GM12878 (cell line): ENCODE results near the gene TMEM45A. TPM values are rescaled to one million over a fixed set of nuclear protein-coding genes. Genes with fewer than 3 reads are reported as not detected.

Experiments
- ATAC-seq: fragments of 200-7000 bp; cut with Tn5 transposase; 3 replicates; pipeline ENCODE4 v1.9.1; 2020; ENCODE audit warnings: mild to moderate bottlenecking, moderate library complexity
- BruUV-seq: library from RNA; stranded (reverse); fragments of 400-500 nt; replicated peaks from 2 replicates; lab custom pipeline; 2021; lab: Mats Ljungman, UMichigan
- CTCF ChIA-PET: fragments of 300-600 bp; sonication (Branson Sonifier 250); formaldehyde crosslinking; extraction: SDS; loops from one replicate; lab custom pipeline; 2021; ENCODE audit warnings: inconsistent platforms; lab: Yijun Ruan, JAX
- POLR2A ChIA-PET: fragments of 350-600 bp; formaldehyde crosslinking; extraction: SDS; loops from one replicate; lab custom pipeline; 2021; ENCODE audit warnings: inconsistent platforms; lab: Charles Lee
- RAD21 ChIA-PET: fragments of 300-600 bp; sonication (Branson Sonifier 250); formaldehyde crosslinking; loops from one replicate; lab custom pipeline; 2023; ENCODE audit warnings: antibody characterized with exemption; ENCODE audit not compliant: unreplicated experiment; lab: Charles Lee
- SMC1A ChIA-PET: fragments of 300-600 bp; sonication (Branson Sonifier 250); formaldehyde crosslinking; loops from one replicate; lab custom pipeline; 2023; ENCODE audit not compliant: unreplicated experiment, uncharacterized antibody; lab: Charles Lee
- DNase-seq: peaks from one replicate; pipeline ENCODE4 v3.0.0-alpha.2; 2011; ENCODE audit warnings: low read depth, low spot score
- FAIRE-seq: peaks from 3 replicates; lab custom pipeline; 2011; peaks lifted over from hg19 to GRCh38; lab: Jason Lieb, UNC
- H2AFZ ChIP-seq: 2 replicates; pipeline ENCODE4 v1.6.0; 2011; ENCODE audit warnings: low read depth, low read length, control low read depth; ENCODE audit not compliant: control insufficient read depth
- H3K27ac ChIP-seq: 2 replicates; pipeline ENCODE4 v1.5.1; 2011; ENCODE audit warnings: control low read depth; ENCODE audit not compliant: control insufficient read depth, insufficient read depth
- H3K27me3 ChIP-seq, 2 experiments: replicated peaks in 1 of 2; 2 replicates each; pipeline versions ENCODE4 v1.6.0 to v1.6.1; 2011; ENCODE audit warnings: low read length in 1 of 2; ENCODE audit not compliant: control insufficient read depth in 2 of 2, insufficient read depth in 2 of 2
- H3K36me3 ChIP-seq, 2 experiments: 2 replicates each; pipeline ENCODE4 v1.5.1; 2011; ENCODE audit warnings: low read length in 1 of 2; ENCODE audit not compliant: control insufficient read depth in 2 of 2, insufficient read depth in 2 of 2
- H3K4me1 ChIP-seq: 2 replicates; pipeline ENCODE4 v1.6.1; 2011; ENCODE audit warnings: mild to moderate bottlenecking, low read length, moderate library complexity, mixed read lengths; ENCODE audit not compliant: control insufficient read depth, insufficient read depth
- H3K4me2 ChIP-seq: 2 replicates; pipeline ENCODE4 v1.6.0; 2011; ENCODE audit warnings: control low read depth; ENCODE audit not compliant: control insufficient read depth, insufficient read depth
- H3K4me3 ChIP-seq: fragments of 200-600 bp; sonication (generic); 2 replicates; pipeline ENCODE4 v1.5.1; 2016
- H3K79me2 ChIP-seq: 2 replicates; pipeline ENCODE4 v1.6.0; 2011; ENCODE audit warnings: low read length; ENCODE audit not compliant: control insufficient read depth, insufficient read depth
- H3K9ac ChIP-seq: 2 replicates; pipeline ENCODE4 v1.8.0; 2011; ENCODE audit warnings: low read length, control low read depth, mixed read lengths; ENCODE audit not compliant: control insufficient read depth, insufficient read depth
- H3K9me3 ChIP-seq: replicated peaks from 3 replicates; pipeline ENCODE4 v1.5.1; 2011; ENCODE audit warnings: mild to moderate bottlenecking, low read length; ENCODE audit not compliant: control insufficient read depth, insufficient read depth
- H4K20me1 ChIP-seq: 2 replicates; pipeline ENCODE4 v1.6.0; 2011; ENCODE audit not compliant: control insufficient read depth, insufficient read depth
- ATF2 ChIP-seq: IDR thresholded peaks from 2 replicates; pipeline ENCODE4 v1.6.1; 2012; ENCODE audit warnings: low read length, inconsistent platforms
- DPF2 ChIP-seq: fragments of 450-650 bp; IDR thresholded peaks from 2 replicates; pipeline ENCODE4 v1.6.1; 2017; ENCODE audit warnings: mild to moderate bottlenecking
- ELK1 ChIP-seq: IDR thresholded peaks from 2 replicates; pipeline ENCODE4 v1.6.1; 2012; ENCODE audit warnings: low read depth, low read length, improper control_type of control experiment
- IKZF2 ChIP-seq, 2 experiments: fragments of 450-650 bp; IDR thresholded peaks; 2 replicates each; pipeline ENCODE4 v1.6.1; 2017; ENCODE audit warnings: mild to moderate bottlenecking in 2 of 2, moderate library complexity in 2 of 2
- JUND ChIP-seq: IDR thresholded peaks from 2 replicates; pipeline ENCODE4 v1.6.1; 2012; ENCODE audit warnings: low read depth, mild to moderate bottlenecking, low read length, improper control_type of control experiment, moderate library complexity
- MLLT1 ChIP-seq: fragments of 450-650 bp; IDR thresholded peaks from 2 replicates; pipeline ENCODE4 v1.6.1; 2016; ENCODE audit warnings: mild to moderate bottlenecking
- MYC ChIP-seq: IDR thresholded peaks from 2 replicates; pipeline ENCODE4 v1.6.1; 2011; ENCODE audit warnings: mild to moderate bottlenecking, low read length, moderate library complexity, inconsistent platforms; ENCODE audit not compliant: insufficient read depth, insufficient replicate concordance, insufficient read length, severe bottlenecking
- PAX8 ChIP-seq: fragments of 450-650 bp; IDR thresholded peaks from 2 replicates; pipeline ENCODE4 v1.6.1; 2017; ENCODE audit warnings: mild to moderate bottlenecking, moderate library complexity
- PML ChIP-seq: IDR thresholded peaks from 2 replicates; pipeline ENCODE4 v1.6.1; 2012; ENCODE audit warnings: low read length, inconsistent platforms
- POLR2AphosphoS5 ChIP-seq: IDR thresholded peaks from 2 replicates; pipeline ENCODE4 v1.6.1; 2011; ENCODE audit warnings: mild to moderate bottlenecking, low read length, inconsistent platforms
- SMAD1 ChIP-seq: fragments of 450-650 bp; IDR thresholded peaks from 2 replicates; pipeline ENCODE4 v1.6.1; 2018; ENCODE audit warnings: mild to moderate bottlenecking, low read depth; ENCODE audit not compliant: partially characterized antibody
- SMC3 ChIP-seq: IDR thresholded peaks from 2 replicates; pipeline ENCODE4 v1.6.1; 2011; ENCODE audit warnings: low read length, improper control_type of control experiment, borderline replicate concordance
- SP1 ChIP-seq: IDR thresholded peaks from one replicate; pipeline ENCODE4 v1.6.1; 2011; ENCODE audit warnings: low read depth, low read length
- SREBF1 ChIP-seq: IDR thresholded peaks from 2 replicates; pipeline ENCODE4 v1.6.1; 2012; ENCODE audit warnings: mild to moderate bottlenecking, low read length
- STAT3 ChIP-seq: IDR thresholded peaks from 2 replicates; pipeline ENCODE4 v1.6.1; 2011; ENCODE audit warnings: low read depth, low read length, improper control_type of control experiment
- TBL1XR1 ChIP-seq: IDR thresholded peaks from 2 replicates; pipeline ENCODE4 v1.6.1; 2012; ENCODE audit warnings: low read depth, low read length, improper control_type of control experiment
- TCF12 ChIP-seq: IDR thresholded peaks from 2 replicates; pipeline ENCODE4 v1.6.1; 2011; ENCODE audit warnings: low read depth, mild to moderate bottlenecking, low read length
- YBX1 ChIP-seq: fragments of 450-650 bp; IDR thresholded peaks from 2 replicates; pipeline ENCODE4 v1.6.1; 2016; ENCODE audit warnings: antibody characterized with exemption
- WGBS: methylation state at CpG from one replicate; pipeline ENCODE4 v1.1.6; 2016; ENCODE audit warnings: low lambda C conversion rate; ENCODE audit not compliant: insufficient replicate concordance, insufficient coverage; ENCODE audit errors: missing lambda C conversion rate; 5-methylcytosine and 5-hydroxymethylcytosine counted together
- in situ Hi-C: fragments of 300-500 bp; cut with MboI; formaldehyde crosslinking; loops from 9 replicates; pipeline ENCODE4 v1.14.3; 2018; ENCODE audit warnings: mixed read lengths
- intact Hi-C: fragments of 100-400 bp; cut with micrococcal nuclease; formaldehyde crosslinking; loops from one replicate; pipeline ENCODE4 v1.14.2; 2022; ENCODE audit not compliant: unreplicated experiment
- polyA plus RNA-seq, 11 experiments: library from polyadenylated mRNA; depleted of rRNA in 4 of 11; unstranded in 6 of 11; stranded (reverse) in 5 of 11; fragments of >200 nt; fragmentation: Nextera tagmentation in 4 of 11; fragmentation: Illumina TruSeq in 1 of 11; extraction: Ambion mirVana in 4 of 11; extraction: Trizol in 1 of 11; gene quantifications; 1 replicate in 1 of 11; 2 replicates in 10 of 11; pipeline versions ENCODE4 v1.2.1 to v1.2.3, GENCODE V29; 2011 to 2016; ENCODE audit warnings: inconsistent platforms in 2 of 11, missing spikeins in 2 of 11, low read depth in 1 of 11
- total RNA-seq, 4 experiments: library from RNA; depleted of rRNA in 3 of 4; stranded (reverse); fragments of >200 nt in 3 of 4; fragmentation: Illumina TruSeq in 1 of 4; extraction: Trizol in 1 of 4; gene quantifications; 2 replicates each; pipeline versions ENCODE4 v1.2.1 to v1.2.3, GENCODE V29; 2013 to 2021

The TMEM45A gene
- total and polyA plus RNA-seq, 10 of the 15 experiments (the other 5 are each of a cell fraction or from before 2014, with no cell fraction given): 0.34 to 5.3 (median 0.83) TPM

GRCh38 chr3:100574536-100574935 is 82.1 kb downstream of the TMEM45A start (continued):
- TF ChIP-seq MLLT1 (no peak), TBL1XR1 (no peak), JUND (no peak), YBX1 (no peak), ATF2 (no peak)

GRCh38 chr3:100575704-100576103 is 83.3 kb downstream of the TMEM45A start:
- 65% methylated on average over 6 of the region's 6 CpGs for WGBS
- in situ Hi-C loops (no loop called here), intact Hi-C loops (no loop called here)
- FAIRE-seq (no peak), DNase-seq (no peak), ATAC-seq (no peak)
- Histone ChIP-seq H4K20me1 (no peaks in the 10 kb centered on the region), H3K79me2 (no peaks in the 10 kb centered on the region), H3K27ac (no peak overlapping the region), H3K4me1 (no peaks in the 10 kb centered on the region), H2AFZ (no peak overlapping the region), H3K36me3 (no peaks in the 10 kb centered on the region), H3K9me3 (no peaks in the 10 kb centered on the region), H3K27me3 (no peaks in the 10 kb centered on the region), H3K4me3 (no peak overlapping the region), H3K4me2 (no peak overlapping the region), H3K9ac (no peak overlapping the region)
- SMC1A ChIA-PET: interaction anchor here (1.3 to 5.1 kb wide), 2 partner anchors 14 to 17 kb away, joined by 6 to 22 read pairs; no protein-coding TSS in a partner anchor
- RAD21 ChIA-PET: interaction anchor here (1.0 kb wide), 1 partner anchor 113 kb away, joined by 4 read pairs; no protein-coding TSS in a partner anchor
- BruUV-seq: no TSS peak
- CTCF ChIA-PET: interaction anchor here (0.8 kb wide), 1 partner anchor 10 kb away, joined by 4 read pairs; no protein-coding TSS in a partner anchor
- POLR2A ChIA-PET: no interaction called here
- no peak for TF ChIP-seq SMAD1
- no peak for TF ChIP-seq STAT3
- TF ChIP-seq MLLT1: no peak
- TF ChIP-seq SP1: no peak
- no peak for TF ChIP-seq PML
- TF ChIP-seq ATF2: no peak
- TF ChIP-seq ELK1: no peak
- no peak for TF ChIP-seq DPF2
- TF ChIP-seq PAX8: no peak
- TF ChIP-seq POLR2AphosphoS5: no peak
- no peak for TF ChIP-seq IKZF2 (IDR thresholded peaks at IDR 0.05)
- TF ChIP-seq SREBF1: no peak
- no peak for TF ChIP-seq SMC3
- TF ChIP-seq TCF12: no peak
- TF ChIP-seq MYC: no peak
